ENCODE results near the gene ANKRD50. TPM values are rescaled to one million over a fixed set of nuclear protein-coding genes. Genes with fewer than 3 reads are reported as not detected.

The ANKRD50 gene
- total and polyA plus RNA-seq, 9 of the 15 experiments (the other 6 are each of a cell fraction or from before 2014, with no cell fraction given): 2.0 to 8.0 (median 6.2) TPM

DNA sequence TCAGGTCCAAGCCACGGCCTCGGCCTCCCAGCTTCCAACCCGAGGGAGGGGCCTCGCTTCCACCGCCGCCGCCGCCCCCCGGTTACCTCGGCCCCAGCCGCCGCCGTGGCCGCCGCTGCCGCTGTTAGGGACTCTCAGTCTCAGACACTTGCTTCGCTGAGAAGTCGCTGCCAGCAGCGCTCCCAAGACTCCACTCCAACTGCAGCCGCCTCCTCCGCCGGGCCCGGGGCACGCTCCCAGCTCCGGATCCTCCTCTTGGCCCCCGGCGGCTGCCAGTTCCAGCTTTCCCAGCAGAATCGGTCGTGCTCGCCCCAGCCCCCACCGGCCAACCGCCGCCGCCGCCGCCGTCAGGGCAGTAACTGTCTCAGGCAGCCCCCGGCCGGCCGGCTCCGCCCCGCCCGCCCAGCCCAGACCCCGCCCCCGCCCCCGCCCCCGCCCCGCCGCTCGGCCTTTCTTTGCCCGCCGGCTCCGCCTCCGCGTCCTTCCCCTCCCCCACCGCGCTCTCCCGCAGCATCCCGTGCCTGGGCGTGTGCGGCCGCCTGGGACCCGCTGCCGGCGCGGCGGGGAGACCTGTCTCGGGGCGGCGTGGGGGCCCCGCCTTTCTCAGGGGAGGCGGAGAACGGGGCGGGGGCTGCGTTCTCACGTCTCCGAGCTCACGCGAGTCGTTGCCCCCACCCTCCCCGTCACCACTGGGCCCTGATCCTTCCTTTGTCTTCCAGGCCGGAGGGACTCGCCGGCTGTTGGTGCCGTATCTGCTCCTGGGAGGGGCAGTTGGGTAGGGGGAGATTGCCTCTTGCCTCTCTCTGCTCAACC is at the start of gene ANKRD50 (continued):
- TF ChIP-seq, protein P1, sequence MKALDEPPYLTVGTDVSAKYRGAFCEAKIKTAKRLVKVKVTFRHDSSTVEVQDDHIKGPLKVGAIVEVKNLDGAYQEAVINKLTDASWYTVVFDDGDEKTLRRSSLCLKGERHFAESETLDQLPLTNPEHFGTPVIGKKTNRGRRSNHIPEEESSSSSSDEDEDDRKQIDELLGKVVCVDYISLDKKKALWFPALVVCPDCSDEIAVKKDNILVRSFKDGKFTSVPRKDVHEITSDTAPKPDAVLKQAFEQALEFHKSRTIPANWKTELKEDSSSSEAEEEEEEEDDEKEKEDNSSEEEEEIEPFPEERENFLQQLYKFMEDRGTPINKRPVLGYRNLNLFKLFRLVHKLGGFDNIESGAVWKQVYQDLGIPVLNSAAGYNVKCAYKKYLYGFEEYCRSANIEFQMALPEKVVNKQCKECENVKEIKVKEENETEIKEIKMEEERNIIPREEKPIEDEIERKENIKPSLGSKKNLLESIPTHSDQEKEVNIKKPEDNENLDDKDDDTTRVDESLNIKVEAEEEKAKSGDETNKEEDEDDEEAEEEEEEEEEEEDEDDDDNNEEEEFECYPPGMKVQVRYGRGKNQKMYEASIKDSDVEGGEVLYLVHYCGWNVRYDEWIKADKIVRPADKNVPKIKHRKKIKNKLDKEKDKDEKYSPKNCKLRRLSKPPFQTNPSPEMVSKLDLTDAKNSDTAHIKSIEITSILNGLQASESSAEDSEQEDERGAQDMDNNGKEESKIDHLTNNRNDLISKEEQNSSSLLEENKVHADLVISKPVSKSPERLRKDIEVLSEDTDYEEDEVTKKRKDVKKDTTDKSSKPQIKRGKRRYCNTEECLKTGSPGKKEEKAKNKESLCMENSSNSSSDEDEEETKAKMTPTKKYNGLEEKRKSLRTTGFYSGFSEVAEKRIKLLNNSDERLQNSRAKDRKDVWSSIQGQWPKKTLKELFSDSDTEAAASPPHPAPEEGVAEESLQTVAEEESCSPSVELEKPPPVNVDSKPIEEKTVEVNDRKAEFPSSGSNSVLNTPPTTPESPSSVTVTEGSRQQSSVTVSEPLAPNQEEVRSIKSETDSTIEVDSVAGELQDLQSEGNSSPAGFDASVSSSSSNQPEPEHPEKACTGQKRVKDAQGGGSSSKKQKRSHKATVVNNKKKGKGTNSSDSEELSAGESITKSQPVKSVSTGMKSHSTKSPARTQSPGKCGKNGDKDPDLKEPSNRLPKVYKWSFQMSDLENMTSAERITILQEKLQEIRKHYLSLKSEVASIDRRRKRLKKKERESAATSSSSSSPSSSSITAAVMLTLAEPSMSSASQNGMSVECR (CRISPR knock-in tag; IDR thresholded peaks at IDR 0.05): no peak; the same call in 1 of the 2 replicates
- TF ChIP-seq NEUROD1 (IDR thresholded peaks at IDR 0.05; ENCODE audit: borderline replicate concordance, low read depth, low read length, partially characterized antibody) (peak; percentile 31), ZNF57 (CRISPR knock-in tag; IDR thresholded peaks at IDR 0.05) (no peak), STAT5A (IDR thresholded peaks at IDR 0.05; ENCODE audit: borderline replicate concordance, low read length) (no peak; the same call in 1 of the 2 replicates), CBFB (CRISPR knock-in tag; IDR thresholded peaks at IDR 0.05) (no peak), ZC3H8 (IDR thresholded peaks at IDR 0.05) (no peak), DMBX1 (CRISPR knock-in tag; IDR thresholded peaks at IDR 0.05; ENCODE audit: borderline replicate concordance) (no peak), TFAM (CRISPR knock-in tag; conservative IDR thresholded peaks at IDR 0.05) (no peak), LCOR (CRISPR knock-in tag; IDR thresholded peaks at IDR 0.05) (no peak), TCF3 (CRISPR knock-in tag; IDR thresholded peaks at IDR 0.05) (no peak; the same call in 1 of the 2 replicates), PHB (CRISPR knock-in tag; IDR thresholded peaks at IDR 0.05) (no peak), KDM4B (IDR thresholded peaks at IDR 0.05; ENCODE audit: borderline replicate concordance in 2 of 2, low read depth in 1 of 2) (no peak), RHOXF2B (CRISPR knock-in tag; conservative IDR thresholded peaks at IDR 0.05) (no peak)
- TF ChIP-seq, protein P2, sequence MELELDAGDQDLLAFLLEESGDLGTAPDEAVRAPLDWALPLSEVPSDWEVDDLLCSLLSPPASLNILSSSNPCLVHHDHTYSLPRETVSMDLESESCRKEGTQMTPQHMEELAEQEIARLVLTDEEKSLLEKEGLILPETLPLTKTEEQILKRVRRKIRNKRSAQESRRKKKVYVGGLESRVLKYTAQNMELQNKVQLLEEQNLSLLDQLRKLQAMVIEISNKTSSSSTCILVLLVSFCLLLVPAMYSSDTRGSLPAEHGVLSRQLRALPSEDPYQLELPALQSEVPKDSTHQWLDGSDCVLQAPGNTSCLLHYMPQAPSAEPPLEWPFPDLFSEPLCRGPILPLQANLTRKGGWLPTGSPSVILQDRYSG (tag; conservative IDR thresholded peaks at IDR 0.05; ENCODE audit: low read depth): no peak
- TF ChIP-seq, protein P3, sequence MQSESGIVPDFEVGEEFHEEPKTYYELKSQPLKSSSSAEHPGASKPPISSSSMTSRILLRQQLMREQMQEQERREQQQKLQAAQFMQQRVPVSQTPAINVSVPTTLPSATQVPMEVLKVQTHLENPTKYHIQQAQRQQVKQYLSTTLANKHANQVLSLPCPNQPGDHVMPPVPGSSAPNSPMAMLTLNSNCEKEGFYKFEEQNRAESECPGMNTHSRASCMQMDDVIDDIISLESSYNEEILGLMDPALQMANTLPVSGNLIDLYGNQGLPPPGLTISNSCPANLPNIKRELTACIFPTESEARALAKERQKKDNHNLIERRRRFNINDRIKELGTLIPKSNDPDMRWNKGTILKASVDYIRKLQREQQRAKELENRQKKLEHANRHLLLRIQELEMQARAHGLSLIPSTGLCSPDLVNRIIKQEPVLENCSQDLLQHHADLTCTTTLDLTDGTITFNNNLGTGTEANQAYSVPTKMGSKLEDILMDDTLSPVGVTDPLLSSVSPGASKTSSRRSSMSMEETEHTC (IDR thresholded peaks at IDR 0.05): peak; percentile 83
- TF ChIP-seq, protein P4, sequence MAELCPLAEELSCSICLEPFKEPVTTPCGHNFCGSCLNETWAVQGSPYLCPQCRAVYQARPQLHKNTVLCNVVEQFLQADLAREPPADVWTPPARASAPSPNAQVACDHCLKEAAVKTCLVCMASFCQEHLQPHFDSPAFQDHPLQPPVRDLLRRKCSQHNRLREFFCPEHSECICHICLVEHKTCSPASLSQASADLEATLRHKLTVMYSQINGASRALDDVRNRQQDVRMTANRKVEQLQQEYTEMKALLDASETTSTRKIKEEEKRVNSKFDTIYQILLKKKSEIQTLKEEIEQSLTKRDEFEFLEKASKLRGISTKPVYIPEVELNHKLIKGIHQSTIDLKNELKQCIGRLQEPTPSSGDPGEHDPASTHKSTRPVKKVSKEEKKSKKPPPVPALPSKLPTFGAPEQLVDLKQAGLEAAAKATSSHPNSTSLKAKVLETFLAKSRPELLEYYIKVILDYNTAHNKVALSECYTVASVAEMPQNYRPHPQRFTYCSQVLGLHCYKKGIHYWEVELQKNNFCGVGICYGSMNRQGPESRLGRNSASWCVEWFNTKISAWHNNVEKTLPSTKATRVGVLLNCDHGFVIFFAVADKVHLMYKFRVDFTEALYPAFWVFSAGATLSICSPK (IDR thresholded peaks at IDR 0.05; ENCODE audit: borderline replicate concordance): no peak
- TF ChIP-seq, protein P5, sequence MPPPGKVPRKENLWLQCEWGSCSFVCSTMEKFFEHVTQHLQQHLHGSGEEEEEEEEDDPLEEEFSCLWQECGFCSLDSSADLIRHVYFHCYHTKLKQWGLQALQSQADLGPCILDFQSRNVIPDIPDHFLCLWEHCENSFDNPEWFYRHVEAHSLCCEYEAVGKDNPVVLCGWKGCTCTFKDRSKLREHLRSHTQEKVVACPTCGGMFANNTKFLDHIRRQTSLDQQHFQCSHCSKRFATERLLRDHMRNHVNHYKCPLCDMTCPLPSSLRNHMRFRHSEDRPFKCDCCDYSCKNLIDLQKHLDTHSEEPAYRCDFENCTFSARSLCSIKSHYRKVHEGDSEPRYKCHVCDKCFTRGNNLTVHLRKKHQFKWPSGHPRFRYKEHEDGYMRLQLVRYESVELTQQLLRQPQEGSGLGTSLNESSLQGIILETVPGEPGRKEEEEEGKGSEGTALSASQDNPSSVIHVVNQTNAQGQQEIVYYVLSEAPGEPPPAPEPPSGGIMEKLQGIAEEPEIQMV (tag; conservative IDR thresholded peaks at IDR 0.05; ENCODE audit: low read depth): no peak
